ENCODE data around the gene DNM2. TPM values are rescaled to one million over a fixed set of nuclear protein-coding genes. Genes with fewer than 3 reads are reported as not detected.
"Not testable (repeated sequence)": the region's sequence is repeated elsewhere in the genome, so short reads cannot be mapped to it uniquely, and the experiment has no call there.

Gene DNM2
- total and polyA plus RNA-seq, 9 donors: 49.9 to 81.7 (median 68.3) TPM

DNA sequence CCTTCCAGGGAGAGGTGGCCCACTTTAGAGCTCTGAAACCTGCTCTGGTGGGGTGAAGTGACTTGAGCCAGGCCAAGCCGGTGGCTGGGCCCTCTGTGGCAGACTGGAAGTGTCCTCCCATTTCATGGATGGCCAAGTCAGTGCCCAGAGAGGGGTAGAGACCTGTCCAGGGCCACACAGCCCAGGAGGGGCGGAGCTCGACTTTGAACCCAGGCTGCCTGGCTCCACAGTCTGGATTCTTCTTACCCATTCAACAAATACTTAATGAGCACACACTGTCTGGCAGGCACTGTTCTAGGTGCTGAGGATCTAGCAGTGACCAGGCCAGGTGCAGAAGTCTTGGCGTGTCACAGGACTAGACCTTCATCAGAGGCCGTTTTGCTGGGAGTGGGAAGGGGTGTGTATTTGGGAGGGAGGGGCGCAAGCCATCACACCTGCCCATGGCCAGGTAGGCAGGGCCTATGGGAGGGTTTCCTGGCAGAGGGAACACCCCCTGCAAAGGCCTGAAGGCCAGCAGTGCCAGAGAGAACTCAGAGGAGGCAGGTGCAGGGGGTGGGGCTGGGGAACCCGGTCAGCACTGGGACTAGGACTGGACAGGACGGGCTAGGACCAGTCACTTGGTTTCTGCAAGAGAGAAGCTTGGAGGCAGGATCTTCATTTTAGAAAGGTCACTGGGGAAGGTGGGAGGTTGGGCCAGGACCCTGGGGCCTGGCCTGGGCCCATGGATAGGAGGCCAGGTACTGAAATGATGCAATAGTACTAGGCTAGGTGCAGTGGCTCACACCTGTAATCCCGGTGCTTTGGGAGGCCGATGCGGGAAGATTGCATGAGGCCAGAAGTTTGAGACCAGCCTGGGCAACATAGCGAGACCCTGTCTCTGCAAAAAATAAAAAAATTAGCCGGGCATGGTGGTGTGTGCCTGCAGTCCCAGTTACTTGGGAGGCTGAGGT, 31.8 kb downstream of the DNM2 start:
- Histone ChIP-seq H3K27ac (ENCODE audit: low read length) (no peak overlapping the region), H3K36me3 (ENCODE audit: control insufficient read depth, insufficient read depth, low read length) (peaks cover under 1% of the 10 kb centered on the region), H3K4me3 (ENCODE audit: low read length) (no peak overlapping the region), H3K4me1 (ENCODE audit: control insufficient read depth, insufficient read depth, low read length) (peaks cover 20% of the 10 kb centered on the region), H3K9me3 (replicated peaks; ENCODE audit: control insufficient read depth, low read depth, low read length) (no peaks in the 10 kb centered on the region), H3K27me3 (ENCODE audit: control insufficient read depth, insufficient read depth, low read length) (no peaks in the 10 kb centered on the region)
- DNase-seq: no peak
- 90% methylated on average over 12 of the region's 13 CpGs for WGBS (ENCODE audit: insufficient coverage)

GRCh38 chr19:10751109-10751953, 33.5 kb downstream of the DNM2 start:
- Histone ChIP-seq H3K27me3 (ENCODE audit: control insufficient read depth, insufficient read depth, low read length) (no peaks in the 10 kb centered on the region), H3K4me1 (ENCODE audit: control insufficient read depth, insufficient read depth, low read length) (peaks cover 16% of the 10 kb centered on the region), H3K27ac (ENCODE audit: low read length) (peak overlapping the region; percentile 60), H3K4me3 (ENCODE audit: low read length) (no peak overlapping the region), H3K9me3 (replicated peaks; ENCODE audit: control insufficient read depth, low read depth, low read length) (no peaks in the 10 kb centered on the region), H3K36me3 (ENCODE audit: control insufficient read depth, insufficient read depth, low read length) (peaks cover 6% of the 10 kb centered on the region)
- WGBS (ENCODE audit: insufficient coverage): 74% methylated on average over 18 of the region's 21 CpGs
- DNase-seq: peak; percentile 53

DNA sequence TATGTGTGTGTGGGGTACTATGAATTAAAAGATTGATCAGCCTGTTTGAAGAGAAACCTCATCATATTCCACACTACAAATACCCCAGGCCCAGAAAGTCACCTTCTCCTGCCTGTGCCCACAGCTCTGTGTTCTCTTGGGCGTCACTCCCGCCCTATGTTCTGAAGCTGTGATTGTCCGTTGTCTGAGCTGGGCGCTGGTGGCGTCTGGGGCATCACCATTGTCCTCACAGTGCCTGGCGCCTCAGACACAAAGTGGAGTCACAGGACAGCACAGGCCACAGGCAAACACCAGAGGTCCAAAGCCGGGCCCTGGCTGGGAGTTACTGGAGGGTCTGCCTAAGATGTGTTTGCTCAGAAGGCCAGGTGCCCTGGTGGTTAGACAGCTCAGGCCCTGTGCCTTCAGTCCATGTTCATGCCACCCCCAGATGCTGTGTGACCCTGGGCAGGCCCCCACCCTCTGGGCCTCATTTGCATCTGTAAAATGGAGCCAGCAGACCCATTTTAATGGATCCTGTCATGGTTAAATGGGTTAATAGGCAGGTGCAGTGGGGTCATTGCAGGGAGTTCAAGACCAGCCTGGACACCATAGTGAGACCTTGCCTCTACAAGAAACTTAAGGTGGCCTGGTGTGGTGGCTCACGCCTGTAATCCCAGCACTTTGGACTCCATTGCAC, 34.5 kb downstream of the DNM2 start:
- no peak for DNase-seq
- no peak overlapping the region for H3K27ac ChIP-seq (ENCODE audit: low read length)
- 95% methylated on average over 7 of the region's 8 CpGs for WGBS (ENCODE audit: insufficient coverage)
- no peak overlapping the region for H3K4me3 ChIP-seq (ENCODE audit: low read length)
- H3K9me3 ChIP-seq (replicated peaks; ENCODE audit: control insufficient read depth, low read depth, low read length): no peaks in the 10 kb centered on the region
- H3K36me3 ChIP-seq (ENCODE audit: control insufficient read depth, insufficient read depth, low read length): peaks cover 6% of the 10 kb centered on the region
- H3K27me3 ChIP-seq (ENCODE audit: control insufficient read depth, insufficient read depth, low read length): no peaks in the 10 kb centered on the region
- peaks cover 12% of the 10 kb centered on the region for H3K4me1 ChIP-seq (ENCODE audit: control insufficient read depth, insufficient read depth, low read length)

DNA sequence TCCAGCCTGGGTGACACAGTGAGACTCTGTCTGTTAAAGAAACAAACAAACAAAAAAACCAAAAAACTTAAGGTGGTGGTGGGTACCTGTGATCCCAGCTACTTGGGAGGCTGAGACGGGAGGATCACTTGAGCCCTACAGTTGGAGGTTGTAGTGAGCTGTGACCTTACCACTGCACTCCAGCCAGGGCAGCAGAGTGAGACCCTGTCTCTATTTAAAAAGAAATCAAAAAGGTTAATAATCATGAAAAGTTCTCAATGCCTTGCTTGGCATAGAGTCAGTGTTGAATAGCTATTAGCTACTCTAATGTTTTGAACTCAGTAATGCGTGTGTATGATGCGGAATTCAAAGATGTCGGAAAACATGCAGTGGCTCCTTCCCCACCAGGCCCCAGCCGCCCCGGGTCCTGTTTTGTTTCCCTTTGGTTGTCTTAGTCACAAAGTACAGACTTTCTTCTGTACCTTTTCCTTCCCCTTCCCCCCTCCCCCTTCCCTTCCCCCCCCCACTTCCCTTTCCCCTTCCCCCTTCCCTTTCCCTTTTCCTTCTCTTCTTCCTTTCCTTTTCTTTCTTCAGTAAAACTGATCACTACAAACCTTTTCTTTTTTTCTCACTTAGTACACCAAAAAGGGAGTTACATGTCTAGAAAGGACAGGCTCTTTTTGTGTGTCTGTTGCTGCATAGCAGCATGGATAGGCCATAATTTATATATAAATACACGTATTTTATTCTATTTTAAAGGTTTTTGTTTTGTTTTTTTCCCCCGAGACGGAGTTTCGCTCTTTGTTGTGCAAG, 35.2 kb downstream of the DNM2 start:
- Histone ChIP-seq H3K4me3 (ENCODE audit: low read length) (no peak overlapping the region), H3K4me1 (ENCODE audit: control insufficient read depth, insufficient read depth, low read length) (peaks cover 7% of the 10 kb centered on the region), H3K9me3 (replicated peaks; ENCODE audit: control insufficient read depth, low read depth, low read length) (no peaks in the 10 kb centered on the region), H3K36me3 (ENCODE audit: control insufficient read depth, insufficient read depth, low read length) (peaks cover 6% of the 10 kb centered on the region), H3K27ac (ENCODE audit: low read length) (no peak overlapping the region), H3K27me3 (ENCODE audit: control insufficient read depth, insufficient read depth, low read length) (no peaks in the 10 kb centered on the region)
- no peak for DNase-seq
- 80% methylated on average over 6 of the region's 10 CpGs for WGBS (ENCODE audit: insufficient coverage)

DNA sequence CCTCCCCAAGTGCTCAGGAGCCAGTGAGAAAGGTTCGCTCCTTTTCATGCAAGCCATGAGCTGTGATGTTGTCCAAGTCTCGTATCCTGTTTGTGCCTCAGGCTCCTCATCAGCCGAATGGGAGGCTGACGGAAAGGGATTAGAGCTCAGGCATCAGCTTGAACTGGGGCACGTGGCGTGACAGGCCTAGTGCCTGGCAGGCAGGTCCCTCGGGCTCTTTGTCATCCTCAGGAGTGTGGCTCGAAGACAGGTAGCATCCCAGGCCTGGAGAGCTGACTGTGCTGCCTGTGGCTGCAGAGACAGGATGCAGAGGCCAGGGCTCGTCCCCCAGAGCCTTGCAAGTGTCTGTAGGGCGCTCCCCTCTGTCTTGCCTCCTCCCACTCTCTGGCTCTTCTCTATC, 38.5 kb downstream of the DNM2 start:
- no peak for DNase-seq
- Histone ChIP-seq H3K27me3 (ENCODE audit: control insufficient read depth, insufficient read depth, low read length) (no peaks in the 10 kb centered on the region), H3K9me3 (replicated peaks; ENCODE audit: control insufficient read depth, low read depth, low read length) (no peaks in the 10 kb centered on the region), H3K27ac (ENCODE audit: low read length) (no peak overlapping the region), H3K36me3 (ENCODE audit: control insufficient read depth, insufficient read depth, low read length) (peaks cover 21% of the 10 kb centered on the region), H3K4me3 (ENCODE audit: low read length) (no peak overlapping the region), H3K4me1 (ENCODE audit: control insufficient read depth, insufficient read depth, low read length) (peaks cover 12% of the 10 kb centered on the region)
- 78% methylated on average over 10 of the region's 10 CpGs for WGBS (ENCODE audit: insufficient coverage)

GRCh38 chr19:10756791-10757190, 38.9 kb downstream of the DNM2 start:
- H3K27me3 ChIP-seq (ENCODE audit: control insufficient read depth, insufficient read depth, low read length): no peaks in the 10 kb centered on the region
- 89% methylated on average over 4 of the region's 7 CpGs for WGBS (ENCODE audit: insufficient coverage)
- peaks cover 9% of the 10 kb centered on the region for H3K4me1 ChIP-seq (ENCODE audit: control insufficient read depth, insufficient read depth, low read length)
- H3K27ac ChIP-seq (ENCODE audit: low read length): no peak overlapping the region
- H3K9me3 ChIP-seq (replicated peaks; ENCODE audit: control insufficient read depth, low read depth, low read length): no peaks in the 10 kb centered on the region
- H3K4me3 ChIP-seq (ENCODE audit: low read length): no peak overlapping the region
- DNase-seq: no peak
- H3K36me3 ChIP-seq (ENCODE audit: control insufficient read depth, insufficient read depth, low read length): peaks cover 23% of the 10 kb centered on the region

GRCh38 chr19:10758050-10758449, 40.2 kb downstream of the DNM2 start:
- H3K9me3 ChIP-seq (replicated peaks; ENCODE audit: control insufficient read depth, low read depth, low read length); H3K27ac ChIP-seq (ENCODE audit: low read length); H3K27me3 ChIP-seq (ENCODE audit: control insufficient read depth, insufficient read depth, low read length); DNase-seq; H3K4me3 ChIP-seq (ENCODE audit: low read length): not testable (repeated sequence)
- peaks cover 29% of the 10 kb centered on the region for H3K36me3 ChIP-seq (ENCODE audit: control insufficient read depth, insufficient read depth, low read length)
- no CpG with 5 or more reads among the region's 1 CpG for WGBS (ENCODE audit: insufficient coverage)
- peaks cover 13% of the 10 kb centered on the region for H3K4me1 ChIP-seq (ENCODE audit: control insufficient read depth, insufficient read depth, low read length)

GRCh38 chr19:10758978-10759377, 41.1 kb downstream of the DNM2 start:
- WGBS (ENCODE audit: insufficient coverage): no CpG with 5 or more reads among the region's 5 CpGs
- no peaks in the 10 kb centered on the region for H3K9me3 ChIP-seq (replicated peaks; ENCODE audit: control insufficient read depth, low read depth, low read length)
- H3K36me3 ChIP-seq (ENCODE audit: control insufficient read depth, insufficient read depth, low read length): peaks cover 31% of the 10 kb centered on the region
- DNase-seq: no peak
- H3K27me3 ChIP-seq (ENCODE audit: control insufficient read depth, insufficient read depth, low read length): no peaks in the 10 kb centered on the region
- H3K4me3 ChIP-seq (ENCODE audit: low read length): no peak overlapping the region
- H3K27ac ChIP-seq (ENCODE audit: low read length): peak overlapping the region; percentile 55
- H3K4me1 ChIP-seq (ENCODE audit: control insufficient read depth, insufficient read depth, low read length): peaks cover 13% of the 10 kb centered on the region

DNA sequence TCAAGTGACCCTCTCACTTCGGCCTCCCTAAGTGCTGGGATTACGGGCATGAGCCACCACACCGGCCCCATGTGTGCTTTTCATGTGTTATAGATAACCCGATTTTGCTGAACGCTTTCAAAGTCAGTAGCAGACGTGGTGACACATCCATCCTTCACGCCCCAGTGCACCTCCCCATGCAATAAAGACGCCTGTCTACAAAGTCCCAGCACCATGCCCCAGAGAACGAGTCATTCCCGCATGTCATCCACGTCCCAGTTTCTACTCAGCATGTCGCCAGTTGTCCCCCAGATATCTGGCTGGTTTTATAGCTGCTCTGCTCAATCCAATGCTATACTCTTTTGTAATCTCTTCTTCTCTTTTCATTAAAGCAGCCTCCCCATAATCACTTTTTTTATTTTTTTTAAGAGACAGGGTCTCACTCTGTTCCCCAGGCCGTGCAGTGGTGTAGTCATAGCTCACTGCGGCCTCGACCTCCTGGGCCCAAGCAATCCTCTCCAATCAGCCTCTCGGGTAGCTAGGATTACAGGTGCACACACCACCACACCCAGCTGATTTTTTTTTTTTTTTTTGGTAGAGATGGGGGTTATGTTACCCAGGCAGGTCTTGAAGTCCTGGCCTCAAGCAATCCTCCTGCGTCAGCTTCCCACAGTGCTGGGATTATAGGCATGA, 42.5 kb downstream of the DNM2 start:
- no peak overlapping the region for H3K27ac ChIP-seq (ENCODE audit: low read length)
- WGBS (ENCODE audit: insufficient coverage): 75% methylated on average over 12 of the region's 17 CpGs
- H3K4me1 ChIP-seq (ENCODE audit: control insufficient read depth, insufficient read depth, low read length): peaks cover 16% of the 10 kb centered on the region
- DNase-seq: no peak
- H3K27me3 ChIP-seq (ENCODE audit: control insufficient read depth, insufficient read depth, low read length): no peaks in the 10 kb centered on the region
- H3K9me3 ChIP-seq (replicated peaks; ENCODE audit: control insufficient read depth, low read depth, low read length): no peaks in the 10 kb centered on the region
- H3K4me3 ChIP-seq (ENCODE audit: low read length): no peak overlapping the region
- H3K36me3 ChIP-seq (ENCODE audit: control insufficient read depth, insufficient read depth, low read length): peaks cover 31% of the 10 kb centered on the region
